CD4-positive, alpha-beta T cell treated with Interleukin-10 for 1 hour (primary cell): Measurements from ENCODE around the gene PRPF4.
A peak's percentile ranks its signal among the peaks of the same experiment; 100 is the strongest.
"Not testable (repeated sequence)": the region's sequence is repeated elsewhere in the genome, so short reads cannot be mapped to it uniquely, and the experiment has no call there.

Experiments used
- DNase-seq: peaks from one replicate; pipeline ENCODE4 v3.0.0-alpha.2; 2020

PRPF4 gene

GRCh38 chr9:113275157-113276131, at the start of gene PRPF4, which contains the start of gene CDC26:
PRPF4 (plus strand) TSS chr9:113275658; CDS start chr9:113275744, 86 bp downstream.
CDC26 (minus strand) TSS chr9:113275572; CDS start chr9:113272507, 3,065 bp downstream.
- DNase-seq = peak; percentile 95

GRCh38 chr9:113227436-113227835, 48.0 kb upstream of the PRPF4 start:
- DNase-seq = no peak

- DNase-seq = peak; percentile 3
Measured at GRCh38 chr9:113228130-113228665, 47.3 kb upstream of the PRPF4 start.

GRCh38 chr9:113231701-113232100, 43.8 kb upstream of the PRPF4 start:
- no peak for DNase-seq

GRCh38 chr9:113235701-113236255, 39.7 kb upstream of the PRPF4 start:
- not testable (repeated sequence) for DNase-seq

DNA sequence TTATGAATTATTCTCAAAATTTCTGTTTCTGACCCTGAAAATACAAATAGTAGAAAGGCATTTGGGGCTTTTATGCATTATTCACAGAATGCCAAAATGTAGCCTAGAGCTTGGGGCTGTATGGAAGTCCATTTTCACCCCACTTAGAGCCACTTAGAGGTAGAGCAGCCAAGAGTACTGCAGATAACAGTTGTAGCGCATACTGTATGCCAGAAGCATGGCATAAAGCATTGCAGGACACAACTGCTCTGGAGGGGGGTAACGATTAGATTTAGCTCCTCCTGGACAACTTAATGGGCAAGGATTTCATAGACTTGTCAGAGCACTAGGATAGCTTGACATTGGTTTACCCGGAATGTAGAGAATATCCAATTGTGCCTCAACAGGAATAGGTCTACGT, 38.4 kb upstream of the PRPF4 start:
- no peak for DNase-seq

DNA sequence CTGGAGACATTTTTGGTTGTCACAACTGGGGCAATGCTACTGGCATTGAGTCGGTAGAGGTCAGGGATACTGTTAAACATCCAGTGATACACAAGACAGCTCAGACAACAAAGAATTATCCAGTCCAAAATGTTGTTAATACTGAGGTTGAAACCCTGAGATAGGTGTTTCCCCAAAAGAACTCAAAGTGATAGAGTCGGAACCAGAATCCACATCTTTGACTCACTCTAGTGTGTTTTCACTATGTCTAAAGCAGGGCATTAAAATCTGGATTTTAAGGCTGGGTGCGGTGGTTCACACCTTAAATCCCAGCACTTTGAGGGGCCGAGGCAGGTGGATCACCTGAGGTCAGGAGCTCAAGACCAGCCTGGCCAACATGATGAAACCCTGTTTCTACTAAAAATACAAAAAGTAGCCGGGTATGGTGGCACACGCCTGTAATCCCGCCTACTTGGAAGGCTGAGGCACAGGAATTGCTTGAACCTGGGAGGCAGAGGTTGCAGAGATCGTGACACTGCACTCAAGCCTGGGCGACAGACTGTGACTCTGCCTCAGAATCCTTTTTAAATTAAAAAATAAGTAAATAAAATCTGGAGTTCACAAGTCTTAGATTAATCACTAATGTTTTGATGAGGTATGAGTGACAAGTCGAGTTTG, 37.1 kb upstream of the PRPF4 start:
- DNase-seq = no peak

DNA sequence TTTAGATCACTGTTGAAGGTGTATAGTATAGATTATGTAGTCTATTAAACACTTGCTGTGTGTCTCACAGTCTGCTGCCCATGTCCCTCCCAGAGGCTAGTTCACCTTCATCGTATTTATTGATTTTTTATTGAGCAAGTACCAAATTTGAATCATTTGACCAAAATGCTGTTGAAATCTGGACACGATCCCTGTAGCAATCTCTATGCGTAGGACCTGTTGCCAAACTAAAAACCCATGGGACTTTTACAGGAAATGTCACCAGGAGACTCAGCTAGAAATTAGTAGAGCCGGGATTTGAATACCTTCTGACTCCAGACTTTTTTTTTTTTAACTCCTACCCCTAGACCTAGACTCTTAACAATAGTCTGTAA, 36.6 kb upstream of the PRPF4 start:
- DNase-seq = no peak

- no peak for DNase-seq
Measured at GRCh38 chr9:113241161-113241560, 34.3 kb upstream of the PRPF4 start.

- no peak for DNase-seq
Measured at GRCh38 chr9:113244556-113244955, 30.9 kb upstream of the PRPF4 start.

- no peak for DNase-seq
Measured at GRCh38 chr9:113245894-113246293, 29.6 kb upstream of the PRPF4 start.

GRCh38 chr9:113246928-113247327, 28.5 kb upstream of the PRPF4 start:
- no peak for DNase-seq

GRCh38 chr9:113247640-113248039, 27.8 kb upstream of the PRPF4 start:
- no peak for DNase-seq

GRCh38 chr9:113249661-113250060, 25.8 kb upstream of the PRPF4 start:
- not testable (repeated sequence) for DNase-seq

DNA sequence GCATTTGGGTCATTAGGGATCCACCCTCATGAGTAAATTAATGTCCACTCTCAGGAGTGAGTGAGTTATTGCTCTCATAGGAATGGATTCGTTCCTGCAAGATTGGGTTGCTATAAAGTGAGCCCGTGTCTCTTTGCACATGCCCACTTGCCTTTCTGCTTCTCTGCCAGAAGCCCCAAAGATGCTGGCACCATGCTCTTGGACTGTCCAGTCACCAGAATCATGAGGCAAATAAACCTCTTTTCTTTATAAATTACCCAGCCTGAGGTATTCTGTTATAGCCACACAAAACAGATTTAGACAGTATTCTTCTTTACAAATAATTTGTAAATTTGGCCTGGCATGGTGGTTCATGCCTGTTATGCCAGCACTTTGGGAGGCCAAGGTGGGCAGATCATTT, 24.7 kb upstream of the PRPF4 start:
- DNase-seq = no peak

DNA sequence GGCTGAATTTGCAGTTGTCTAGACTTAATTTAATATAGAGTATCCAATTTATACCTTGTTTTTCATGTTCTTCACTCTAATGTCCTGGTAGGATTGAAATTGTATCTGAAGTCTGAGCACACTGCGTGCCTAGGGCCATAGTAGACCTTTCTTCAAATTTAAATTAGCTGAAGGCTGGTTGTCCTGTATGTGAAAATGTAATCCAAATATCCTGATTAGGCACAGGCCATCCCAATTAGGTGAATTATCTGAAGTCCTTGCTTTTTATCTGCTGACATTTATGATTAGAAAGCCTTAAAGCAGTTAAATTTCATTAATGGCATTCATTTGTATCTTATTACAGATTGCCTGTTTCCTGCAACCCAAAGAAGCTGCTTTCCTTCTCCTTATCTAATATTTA, 20.5 kb upstream of the PRPF4 start:
- DNase-seq = no peak

DNA sequence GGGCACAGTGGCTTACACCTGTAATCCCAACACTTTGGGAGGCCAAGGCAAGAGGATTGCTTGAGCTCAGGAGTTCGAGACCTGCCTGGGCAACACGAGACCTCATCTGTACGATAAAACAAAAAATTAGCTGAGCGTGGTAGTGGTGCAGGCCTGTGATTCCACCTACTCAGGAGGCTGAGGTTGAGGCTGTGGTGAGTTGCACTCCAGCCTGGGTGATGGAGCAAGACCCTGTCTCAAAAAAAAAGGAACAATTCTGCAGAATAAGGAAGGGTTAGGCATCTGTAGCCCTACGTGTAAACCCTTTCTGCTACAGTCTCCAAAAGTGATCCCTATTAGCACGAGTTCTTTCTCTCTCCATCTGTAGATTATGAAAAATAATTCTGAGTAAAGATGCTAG, 20.0 kb upstream of the PRPF4 start:
- DNase-seq = no peak

GRCh38 chr9:113257863-113258262, 17.6 kb upstream of the PRPF4 start:
- no peak for DNase-seq

GRCh38 chr9:113258282-113258681, 17.2 kb upstream of the PRPF4 start:
- no peak for DNase-seq

GRCh38 chr9:113261917-113262671, 13.4 kb upstream of the PRPF4 start:
- DNase-seq = no peak

- DNase-seq = no peak
Measured at GRCh38 chr9:113266174-113266573, 9.3 kb upstream of the PRPF4 start.

- DNase-seq = no peak
Measured at GRCh38 chr9:113267911-113268566, 7.4 kb upstream of the PRPF4 start.
